GM23248 (cell line): Measurements from ENCODE around the gene FTL.

ENCODE experiments used
- EZH2 ChIP-seq: fragments of 200-600 bp; sonication (generic); IDR thresholded peaks from 2 replicates; pipeline ENCODE4 v1.6.1; 2018; ENCODE audit warnings: antibody characterized with exemption, mild to moderate bottlenecking; ENCODE audit not compliant: insufficient read depth, poor library complexity, severe bottlenecking
- EZH2phosphoT487 ChIP-seq: fragments of 200-600 bp; sonication (generic); IDR thresholded peaks from 2 replicates; pipeline ENCODE4 v1.6.1; 2018; ENCODE audit warnings: antibody characterized with exemption, moderate library complexity, mild to moderate bottlenecking, low read depth; ENCODE audit not compliant: insufficient read depth

DNA sequence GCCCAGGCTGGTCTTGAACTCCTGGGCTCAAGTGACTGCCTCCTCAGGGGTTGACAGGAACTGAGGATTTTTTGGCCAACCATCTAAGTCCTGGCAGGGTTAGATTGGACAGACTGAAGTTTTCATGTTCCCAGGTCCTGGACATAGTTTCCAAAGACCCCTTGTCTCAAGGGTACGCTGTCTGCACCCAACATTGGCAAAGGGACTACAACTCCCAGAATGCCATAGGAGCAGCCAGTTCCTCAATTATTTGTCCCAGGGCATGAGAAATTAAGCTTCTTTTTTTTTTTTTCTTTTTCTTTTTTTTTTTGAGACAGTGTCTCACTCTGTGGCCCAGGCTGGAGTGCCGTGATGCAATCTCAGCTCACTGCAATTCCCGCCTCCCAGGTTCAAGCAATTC is 21.1 kb downstream of the FTL start:
- TF ChIP-seq EZH2phosphoT487 (no peak), EZH2 (no peak)
